Muscle layer of colon (tissue), 2 donors: ENCODE measurements around the gene NUDT16L1.
"Not testable (repeated sequence)": the region's sequence is repeated elsewhere in the genome, so short reads cannot be mapped to it uniquely, and the experiment has no call there.

Experiments used
- H3K27ac ChIP-seq: one replicate; pipeline ENCODE4 v1.7.0; 2013; ENCODE audit warnings: low read depth, mild to moderate bottlenecking, low read length, moderate library complexity
- H3K27me3 ChIP-seq, 2 donors: one replicate each; pipeline ENCODE4 v1.7.0; 2013; ENCODE audit warnings: low read length in 2 of 2, mild to moderate bottlenecking in 2 of 2; ENCODE audit not compliant: insufficient read depth in 2 of 2, control insufficient read depth in 1 of 2
- H3K36me3 ChIP-seq: one replicate; pipeline ENCODE4 v1.7.0; 2013; ENCODE audit warnings: mild to moderate bottlenecking, low read length; ENCODE audit not compliant: insufficient read depth
- H3K4me1 ChIP-seq: one replicate; pipeline ENCODE4 v1.7.0; 2013; ENCODE audit warnings: mild to moderate bottlenecking, low read length; ENCODE audit not compliant: insufficient read depth
- H3K4me3 ChIP-seq, 2 donors: one replicate each; pipeline ENCODE4 v1.7.0; 2013; ENCODE audit warnings: low read length in 2 of 2, low read depth in 1 of 2, mild to moderate bottlenecking in 1 of 2, moderate library complexity in 1 of 2
- H3K9ac ChIP-seq: one replicate; pipeline ENCODE4 v1.7.0; 2013; ENCODE audit warnings: low read length
- H3K9me3 ChIP-seq: one replicate; pipeline ENCODE4 v1.7.0; 2013; ENCODE audit warnings: mild to moderate bottlenecking, low read length
- donor health status: abdominal sarcoma.
- donor health status: Adenocarcinoma of cecum.

Gene NUDT16L1

DNA sequence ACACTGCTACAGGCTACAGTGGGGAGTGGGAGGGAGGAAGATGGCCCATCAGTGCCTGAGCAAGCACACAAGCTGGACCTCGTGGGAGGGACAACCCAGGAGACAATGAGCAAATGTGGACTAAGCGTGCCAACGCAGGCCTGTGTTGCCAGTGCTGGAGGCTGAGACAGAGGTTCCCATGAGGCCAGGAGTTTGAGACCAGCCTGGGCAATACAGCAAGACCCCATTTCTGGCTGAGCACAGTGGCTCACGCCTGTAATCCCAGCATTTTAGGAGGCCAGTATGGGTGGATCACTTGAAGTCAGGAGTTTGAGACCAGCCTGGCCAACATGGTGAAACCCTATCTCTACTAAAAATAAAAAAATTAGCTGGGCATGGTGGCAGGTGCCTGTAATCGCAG, 45.0 kb downstream of the NUDT16L1 start:
- not testable (repeated sequence) for H3K9ac ChIP-seq, H3K36me3 ChIP-seq, H3K27me3 ChIP-seq, H3K4me3 ChIP-seq, H3K27ac ChIP-seq, H3K9me3 ChIP-seq, H3K4me1 ChIP-seq

DNA sequence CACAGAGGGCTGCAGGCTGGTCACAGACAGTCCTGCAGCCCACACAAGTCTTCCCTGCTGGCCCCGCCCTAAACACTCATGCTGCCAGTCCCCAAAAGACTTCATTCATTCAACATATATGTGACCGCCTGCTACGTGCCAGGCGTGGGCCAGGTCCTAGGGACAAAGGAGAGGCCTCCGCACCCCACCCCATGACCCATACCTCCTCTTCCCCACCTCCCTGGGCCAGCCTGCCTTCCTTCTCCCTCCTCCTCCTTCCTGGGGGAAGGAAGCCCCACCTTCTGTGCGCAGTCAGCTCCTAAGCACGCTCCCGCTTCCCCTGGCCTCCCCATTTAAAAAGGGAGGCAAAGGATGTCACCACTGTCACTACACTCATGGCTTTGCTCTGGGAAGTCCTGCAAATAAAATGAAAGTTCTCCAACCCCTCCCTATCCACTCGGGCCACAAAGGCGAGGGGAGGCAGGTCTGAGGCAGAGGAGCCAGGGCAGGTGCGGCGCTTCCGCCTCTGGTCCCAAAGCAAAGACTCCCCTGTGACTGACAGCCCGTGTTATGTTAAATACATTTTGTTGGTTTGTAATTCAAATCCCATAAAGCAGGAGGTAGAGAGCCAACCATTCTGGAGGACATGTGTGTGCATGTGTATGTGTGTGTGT, 50.0 kb downstream of the NUDT16L1 start:
- H3K9ac ChIP-seq, result no peak overlapping the region

DNA sequence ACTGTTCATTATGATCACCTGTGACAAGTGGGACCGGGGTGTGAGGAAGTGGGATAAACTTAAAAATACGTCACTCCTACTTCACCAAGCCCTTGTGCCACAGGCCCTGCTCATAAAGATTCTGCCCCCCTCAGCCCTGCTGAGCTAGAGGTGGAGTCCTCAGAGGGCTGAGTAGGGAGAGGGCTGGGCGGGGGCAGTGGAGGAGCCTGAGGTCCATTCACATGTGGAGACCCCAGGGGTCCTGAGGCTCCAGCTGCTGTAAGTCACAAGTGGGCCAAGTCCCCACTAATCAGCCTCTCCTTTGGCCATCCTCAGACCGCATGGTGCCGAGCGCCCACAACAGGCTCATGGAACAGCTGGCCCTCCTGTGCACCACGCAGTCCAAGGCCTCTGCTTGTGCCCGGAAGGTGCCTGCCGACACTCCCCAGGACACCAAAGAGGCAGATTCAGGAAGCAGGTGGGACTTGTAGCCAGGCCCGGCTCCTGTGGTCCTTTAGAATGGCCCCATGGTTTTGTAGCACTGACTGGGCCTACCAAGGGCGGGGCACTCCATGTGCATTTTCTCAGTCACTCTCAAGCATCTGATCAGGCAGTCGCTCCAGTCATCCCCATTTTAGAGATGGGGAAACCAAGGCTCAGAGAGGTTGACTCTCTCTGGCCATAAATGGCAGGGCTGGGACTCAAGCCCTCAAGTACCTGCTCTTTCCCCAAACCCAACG, 51.4 kb downstream of the NUDT16L1 start:
- no peaks in the 10 kb centered on the region for H3K36me3 ChIP-seq
- no peaks in the 10 kb centered on the region for H3K9me3 ChIP-seq
- H3K4me1 ChIP-seq, result peaks cover 9% of the 10 kb centered on the region
- no peak overlapping the region for H3K4me3 ChIP-seq
- no peaks in the 10 kb centered on the region for H3K27me3 ChIP-seq
- no peak overlapping the region for H3K9ac ChIP-seq
- no peak overlapping the region for H3K27ac ChIP-seq

More for the DNA sequence above, 50.0 kb downstream of the NUDT16L1 start:
- no peak overlapping the region for H3K4me3 ChIP-seq
- no peaks in the 10 kb centered on the region for H3K27me3 ChIP-seq
- no peaks in the 10 kb centered on the region for H3K36me3 ChIP-seq
- no peaks in the 10 kb centered on the region for H3K9me3 ChIP-seq
- H3K27ac ChIP-seq, result no peak overlapping the region
- peaks cover 9% of the 10 kb centered on the region for H3K4me1 ChIP-seq

DNA sequence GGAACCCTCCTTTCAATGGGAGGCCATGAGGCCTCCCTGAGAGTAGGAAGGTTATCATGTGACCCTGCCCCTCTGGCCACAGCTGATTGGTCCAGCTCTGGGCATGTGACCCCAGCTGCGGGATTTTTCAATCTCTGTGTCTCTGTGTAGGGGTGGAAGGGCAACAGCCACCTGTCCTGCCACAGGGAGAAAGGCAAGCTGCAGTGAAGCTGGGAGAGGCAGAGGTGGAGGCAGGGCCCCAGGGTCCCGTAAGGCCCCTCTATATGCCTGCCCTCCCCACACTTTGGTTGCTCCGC, 51.9 kb downstream of the NUDT16L1 start:
- no peak overlapping the region for H3K27ac ChIP-seq
- H3K9me3 ChIP-seq, result no peaks in the 10 kb centered on the region
- H3K27me3 ChIP-seq, result no peaks in the 10 kb centered on the region
- no peak overlapping the region for H3K4me3 ChIP-seq
- H3K9ac ChIP-seq, result no peak overlapping the region
- peaks cover 9% of the 10 kb centered on the region for H3K4me1 ChIP-seq
- H3K36me3 ChIP-seq, result no peaks in the 10 kb centered on the region
